DOHH2 (cell line): ENCODE results near the gene SRGAP3.

Experiments
- H3F3A ChIP-seq: fragments of 200-600 bp; sonication (generic), shearing (Covaris generic); 2 replicates; pipeline ENCODE4 v1.6.0; 2016; ENCODE audit warnings: antibody characterized with exemption, mild to moderate bottlenecking; ENCODE audit not compliant: control insufficient read depth, insufficient read depth
- H3K27ac ChIP-seq: fragments of 200-600 bp; sonication (generic); 2 replicates; pipeline ENCODE4 v1.5.1; 2014; ENCODE audit warnings: low read depth, mild to moderate bottlenecking, low read length, moderate library complexity
- H3K27me3 ChIP-seq: fragments of 200-600 bp; sonication (generic); 2 replicates; pipeline ENCODE4 v1.6.1; 2014; ENCODE audit warnings: mild to moderate bottlenecking, low read length, mixed read lengths; ENCODE audit not compliant: control insufficient read depth
- H3K36me3 ChIP-seq: fragments of 200-600 bp; sonication (generic); 2 replicates; pipeline ENCODE4 v1.6.1; 2014; ENCODE audit warnings: mild to moderate bottlenecking, low read length, moderate library complexity, mixed read lengths; ENCODE audit not compliant: control insufficient read depth
- H3K4me1 ChIP-seq: fragments of 200-600 bp; sonication (generic); 2 replicates; pipeline ENCODE4 v1.6.1; 2014; ENCODE audit warnings: mild to moderate bottlenecking, low read length, mixed read lengths; ENCODE audit not compliant: control insufficient read depth
- H3K4me2 ChIP-seq: fragments of 200-600 bp; sonication (generic); 2 replicates; pipeline ENCODE4 v1.6.0; 2014; ENCODE audit warnings: mild to moderate bottlenecking, low read length, moderate library complexity
- H3K4me3 ChIP-seq: fragments of 200-600 bp; sonication (generic); 2 replicates; pipeline ENCODE4 v1.5.1; 2014; ENCODE audit warnings: mild to moderate bottlenecking, low read length, mixed read lengths
- H3K79me2 ChIP-seq: fragments of 200-600 bp; sonication (generic); 2 replicates; pipeline ENCODE4 v1.6.1; 2014; ENCODE audit warnings: mild to moderate bottlenecking, low read length, mixed read lengths; ENCODE audit not compliant: control insufficient read depth
- H3K9me2 ChIP-seq: fragments of 200-600 bp; sonication (generic); replicated peaks from 2 replicates; pipeline ENCODE4 v1.6.1; 2014; ENCODE audit warnings: mild to moderate bottlenecking, low read length, mixed read lengths; ENCODE audit not compliant: control insufficient read depth
- H3K9me3 ChIP-seq: fragments of 200-600 bp; sonication (generic); 2 replicates; pipeline ENCODE4 v1.6.1; 2014; ENCODE audit warnings: antibody characterized with exemption, low read length, mixed read lengths; ENCODE audit not compliant: control insufficient read depth, insufficient read depth
- H4K20me1 ChIP-seq: fragments of 200-600 bp; sonication (generic); 2 replicates; pipeline ENCODE4 v1.6.0; 2014; ENCODE audit warnings: low read depth, mild to moderate bottlenecking, antibody characterized with exemption, low read length, moderate library complexity; ENCODE audit not compliant: control insufficient read depth, insufficient read depth
- EZH2phosphoT487 ChIP-seq: fragments of 200-600 bp; sonication (generic); IDR thresholded peaks from 2 replicates; pipeline ENCODE4 v1.6.1; 2017; ENCODE audit warnings: borderline replicate concordance, mild to moderate bottlenecking, antibody characterized with exemption, low read length, moderate library complexity, mixed read lengths
- TF ChIP-seq, protein P1 (sequence below): fragments of 200-600 bp; sonication (generic); IDR thresholded peaks from one replicate; pipeline ENCODE4 v1.5.1; 2014; ENCODE audit warnings: antibody characterized with exemption, mild to moderate bottlenecking, low read depth, low read length; ENCODE audit not compliant: poor library complexity, severe bottlenecking

Gene SRGAP3

DNA sequence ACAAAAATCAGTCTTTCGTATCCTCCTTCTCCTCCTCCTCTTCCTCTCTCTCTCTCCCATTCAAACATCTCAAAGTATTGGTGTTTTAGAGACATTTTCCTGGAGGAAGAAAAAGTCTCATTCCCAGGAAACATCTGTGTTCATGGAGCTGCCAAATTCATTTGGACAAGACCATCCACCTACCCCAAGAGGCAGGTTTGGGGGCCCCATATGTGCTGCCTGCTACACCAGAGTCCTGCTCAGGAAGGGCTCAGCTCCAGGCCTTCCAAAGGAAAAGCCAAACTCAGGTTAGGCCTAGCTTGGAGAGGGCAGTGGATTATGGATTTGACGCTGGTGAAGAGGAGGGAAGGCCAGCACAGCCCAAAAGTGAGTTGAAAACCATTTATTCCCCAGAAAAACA is 131.2 kb downstream of the SRGAP3 start:
- Histone ChIP-seq H3K27ac (no peak overlapping the region), H3K4me3 (no peak overlapping the region), H3K4me1 (no peaks in the 10 kb centered on the region), H3F3A (no peaks in the 10 kb centered on the region), H3K9me2 (no peaks in the 10 kb centered on the region), H4K20me1 (no peaks in the 10 kb centered on the region), H3K27me3 (peaks cover 8% of the 10 kb centered on the region; the same call in 1 of the 2 replicates), H3K9me3 (no peaks in the 10 kb centered on the region), H3K79me2 (no peaks in the 10 kb centered on the region), H3K4me2 (no peak overlapping the region), H3K36me3 (no peaks in the 10 kb centered on the region)
- TF ChIP-seq EZH2phosphoT487, result no peak
- TF ChIP-seq, protein P1, sequence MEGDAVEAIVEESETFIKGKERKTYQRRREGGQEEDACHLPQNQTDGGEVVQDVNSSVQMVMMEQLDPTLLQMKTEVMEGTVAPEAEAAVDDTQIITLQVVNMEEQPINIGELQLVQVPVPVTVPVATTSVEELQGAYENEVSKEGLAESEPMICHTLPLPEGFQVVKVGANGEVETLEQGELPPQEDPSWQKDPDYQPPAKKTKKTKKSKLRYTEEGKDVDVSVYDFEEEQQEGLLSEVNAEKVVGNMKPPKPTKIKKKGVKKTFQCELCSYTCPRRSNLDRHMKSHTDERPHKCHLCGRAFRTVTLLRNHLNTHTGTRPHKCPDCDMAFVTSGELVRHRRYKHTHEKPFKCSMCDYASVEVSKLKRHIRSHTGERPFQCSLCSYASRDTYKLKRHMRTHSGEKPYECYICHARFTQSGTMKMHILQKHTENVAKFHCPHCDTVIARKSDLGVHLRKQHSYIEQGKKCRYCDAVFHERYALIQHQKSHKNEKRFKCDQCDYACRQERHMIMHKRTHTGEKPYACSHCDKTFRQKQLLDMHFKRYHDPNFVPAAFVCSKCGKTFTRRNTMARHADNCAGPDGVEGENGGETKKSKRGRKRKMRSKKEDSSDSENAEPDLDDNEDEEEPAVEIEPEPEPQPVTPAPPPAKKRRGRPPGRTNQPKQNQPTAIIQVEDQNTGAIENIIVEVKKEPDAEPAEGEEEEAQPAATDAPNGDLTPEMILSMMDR, result no peak

DNA sequence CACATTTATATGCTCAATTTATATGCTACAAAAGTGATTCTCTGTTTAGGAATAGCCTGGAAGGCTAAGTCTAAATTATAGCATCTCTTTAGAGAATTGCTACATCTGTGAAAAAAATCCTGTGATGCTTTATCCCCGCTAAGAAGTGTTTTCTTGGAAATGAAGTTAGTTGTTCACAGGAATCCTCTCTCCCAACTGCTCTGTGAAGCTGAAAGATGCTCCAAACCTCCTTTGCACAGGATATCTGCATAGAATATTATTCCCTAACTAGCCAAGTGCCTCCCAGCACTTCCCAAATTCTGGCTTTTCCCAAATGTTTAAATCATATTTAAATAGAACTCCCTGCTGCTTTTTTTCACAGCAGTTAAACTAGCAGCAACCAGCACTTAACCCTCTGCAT is 132.2 kb downstream of the SRGAP3 start:
- H4K20me1 ChIP-seq, result no peaks in the 10 kb centered on the region
- H3K9me3 ChIP-seq, result no peaks in the 10 kb centered on the region
- peaks cover 8% of the 10 kb centered on the region; the same call in 1 of the 2 replicates for H3K27me3 ChIP-seq
- no peaks in the 10 kb centered on the region for H3K79me2 ChIP-seq
- TF ChIP-seq, protein P1, result no peak
- H3K36me3 ChIP-seq, result no peaks in the 10 kb centered on the region
- no peaks in the 10 kb centered on the region for H3K9me2 ChIP-seq
- no peak overlapping the region for H3K4me3 ChIP-seq
- no peaks in the 10 kb centered on the region for H3K4me1 ChIP-seq
- no peak overlapping the region for H3K4me2 ChIP-seq
- no peak overlapping the region for H3K27ac ChIP-seq
- H3F3A ChIP-seq, result no peaks in the 10 kb centered on the region

DNA sequence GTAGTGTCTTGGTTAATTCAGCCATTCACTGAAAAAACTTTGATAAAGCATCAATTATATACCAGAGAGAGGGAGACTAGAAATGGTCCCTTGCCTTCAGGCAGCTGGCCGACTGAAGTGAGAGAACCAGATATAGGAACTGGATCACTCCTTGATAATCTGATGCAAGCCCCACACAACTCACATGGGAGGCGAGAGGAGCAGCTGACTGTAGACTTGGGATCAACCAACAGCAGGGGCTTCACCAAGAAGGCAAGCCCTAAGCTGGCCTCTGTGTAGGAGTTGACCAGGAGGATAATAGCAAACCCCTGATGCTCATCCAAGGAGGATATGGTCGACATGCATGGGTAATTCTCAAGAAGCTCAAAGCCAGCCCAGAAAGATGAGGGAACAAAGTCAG is 133.1 kb downstream of the SRGAP3 start:
- Histone ChIP-seq H3K36me3 (no peaks in the 10 kb centered on the region), H3K27ac (no peak overlapping the region), H3K4me2 (no peak overlapping the region), H4K20me1 (no peaks in the 10 kb centered on the region), H3K9me3 (no peaks in the 10 kb centered on the region), H3K79me2 (no peaks in the 10 kb centered on the region), H3K4me1 (no peaks in the 10 kb centered on the region), H3F3A (no peaks in the 10 kb centered on the region), H3K4me3 (no peak overlapping the region), H3K9me2 (no peaks in the 10 kb centered on the region), H3K27me3 (peaks cover 8% of the 10 kb centered on the region; the same call in 1 of the 2 replicates)
- TF ChIP-seq EZH2phosphoT487, result no peak
- TF ChIP-seq, protein P1, result no peak

DNA sequence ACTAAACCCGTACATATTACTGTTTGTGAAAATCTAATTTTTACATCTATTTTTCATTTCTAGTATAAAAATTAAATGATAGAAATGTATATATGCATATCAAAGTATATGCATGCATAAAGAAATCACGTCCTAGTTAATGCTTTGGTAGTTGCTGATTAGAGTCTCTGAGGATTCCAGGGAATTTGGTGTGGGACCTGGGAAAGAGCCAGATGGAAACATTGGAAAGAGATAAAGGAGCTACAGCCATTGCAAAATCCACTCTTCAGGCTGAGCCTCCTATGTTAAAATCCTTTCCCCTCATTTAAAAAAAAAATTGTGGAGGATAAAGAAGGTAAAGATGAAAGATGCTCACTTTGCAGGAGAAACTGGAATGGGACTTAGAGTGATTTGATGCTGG is 134.1 kb downstream of the SRGAP3 start:
- TF ChIP-seq EZH2phosphoT487, result no peak
- TF ChIP-seq, protein P1, result no peak
- Histone ChIP-seq H4K20me1 (no peaks in the 10 kb centered on the region), H3K4me3 (no peak overlapping the region), H3K4me2 (no peak overlapping the region), H3K27me3 (peaks cover 8% of the 10 kb centered on the region; the same call in 1 of the 2 replicates), H3K9me2 (no peaks in the 10 kb centered on the region), H3K9me3 (no peaks in the 10 kb centered on the region), H3F3A (no peaks in the 10 kb centered on the region), H3K27ac (no peak overlapping the region), H3K36me3 (no peaks in the 10 kb centered on the region), H3K79me2 (no peaks in the 10 kb centered on the region), H3K4me1 (no peaks in the 10 kb centered on the region)
